Mucosa of rectum (tissue), 2 donors: ENCODE measurements around the gene LUM.
A peak's percentile ranks its signal among the peaks of the same experiment; 100 is the strongest.

Experiments
- H3K27ac ChIP-seq, 2 donors: one replicate each; pipeline ENCODE4 v1.7.0; 2013; ENCODE audit warnings: inconsistent platforms in 2 of 2, low read depth in 2 of 2, low read length in 2 of 2
- H3K27me3 ChIP-seq, 2 donors: one replicate each; pipeline ENCODE4 v1.7.0; 2013; ENCODE audit warnings: low read length in 2 of 2; ENCODE audit not compliant: control insufficient read depth in 2 of 2, insufficient read depth in 2 of 2
- H3K36me3 ChIP-seq, 2 donors: one replicate each; pipeline ENCODE4 v1.7.0; 2013; ENCODE audit warnings: low read length in 2 of 2; ENCODE audit not compliant: control insufficient read depth in 2 of 2, insufficient read depth in 2 of 2
- H3K4me1 ChIP-seq, 2 donors: one replicate each; pipeline ENCODE4 v1.7.0; 2013; ENCODE audit warnings: low read length in 2 of 2, mild to moderate bottlenecking in 1 of 2; ENCODE audit not compliant: control insufficient read depth in 2 of 2, insufficient read depth in 2 of 2
- H3K4me3 ChIP-seq, 2 donors: one replicate each; pipeline ENCODE4 v1.7.0; 2013; ENCODE audit warnings: low read length in 2 of 2
- H3K9ac ChIP-seq, 2 donors: one replicate each; pipeline ENCODE4 v1.7.0; 2013; ENCODE audit warnings: low read length in 2 of 2, low read depth in 1 of 2, mild to moderate bottlenecking in 1 of 2
- H3K9me3 ChIP-seq, 2 donors: one replicate each; pipeline ENCODE4 v1.7.0; 2013; ENCODE audit warnings: low read length in 2 of 2; ENCODE audit not compliant: control insufficient read depth in 2 of 2
- donor health status: healthy.
- donor health status: Normal muscosa, but diverticular disease.

LUM gene

GRCh38 chr12:91110311-91110924 is 876 bp downstream of the LUM start:
- peak overlapping the region; percentile 6 to 34 for H3K4me3 ChIP-seq

GRCh38 chr12:91109581-91110310 is 1.5 kb downstream of the LUM start:
- no peaks in the 10 kb centered on the region for H3K36me3 ChIP-seq
- no peaks in the 10 kb centered on the region for H3K9me3 ChIP-seq
- H3K9ac ChIP-seq: no peak overlapping the region
- peak overlapping the region; percentile 6 to 33 for H3K4me3 ChIP-seq
- no peak overlapping the region for H3K27ac ChIP-seq
- no peaks in the 10 kb centered on the region for H3K27me3 ChIP-seq
- H3K4me1 ChIP-seq: no peaks in the 10 kb centered on the region

More at GRCh38 chr12:91110311-91110924, 876 bp downstream of the LUM start:
- Histone ChIP-seq H3K36me3 (no peaks in the 10 kb centered on the region), H3K9ac (no peak overlapping the region), H3K27me3 (no peaks in the 10 kb centered on the region), H3K4me1 (no peaks in the 10 kb centered on the region), H3K27ac (no peak overlapping the region), H3K9me3 (no peaks in the 10 kb centered on the region)

- H3K4me1 ChIP-seq: no peaks in the 10 kb centered on the region
- H3K27ac ChIP-seq: no peak overlapping the region
- peak overlapping the region in 1 of 2 donors; percentile 33 for H3K4me3 ChIP-seq
- H3K9me3 ChIP-seq: no peaks in the 10 kb centered on the region
- no peak overlapping the region for H3K9ac ChIP-seq
- no peaks in the 10 kb centered on the region for H3K27me3 ChIP-seq
- H3K36me3 ChIP-seq: no peaks in the 10 kb centered on the region
Measured at GRCh38 chr12:91109148-91109564, 2.1 kb downstream of the LUM start.

- Histone ChIP-seq H3K27ac (no peak overlapping the region), H3K27me3 (no peaks in the 10 kb centered on the region), H3K4me1 (no peaks in the 10 kb centered on the region), H3K36me3 (no peaks in the 10 kb centered on the region), H3K9me3 (no peaks in the 10 kb centered on the region), H3K4me3 (no peak overlapping the region), H3K9ac (peak overlapping the region in 1 of 2 donors; percentile 11)
Measured at GRCh38 chr12:91108196-91108755, 3.0 kb downstream of the LUM start.

- H3K4me3 ChIP-seq: no peak overlapping the region
- no peak overlapping the region for H3K27ac ChIP-seq
- H3K27me3 ChIP-seq: no peaks in the 10 kb centered on the region
- no peaks in the 10 kb centered on the region for H3K36me3 ChIP-seq
- H3K9me3 ChIP-seq: no peaks in the 10 kb centered on the region
- H3K4me1 ChIP-seq: no peaks in the 10 kb centered on the region
- no peak overlapping the region for H3K9ac ChIP-seq
Measured at GRCh38 chr12:91106283-91106682, 5.0 kb downstream of the LUM start.

GRCh38 chr12:91105807-91106206 is 5.5 kb downstream of the LUM start:
- Histone ChIP-seq H3K4me1 (no peaks in the 10 kb centered on the region), H3K4me3 (peak overlapping the region in 1 of 2 donors; percentile 48), H3K9ac (no peak overlapping the region), H3K27ac (peak overlapping the region; percentile 6), H3K27me3 (no peaks in the 10 kb centered on the region), H3K36me3 (no peaks in the 10 kb centered on the region), H3K9me3 (no peaks in the 10 kb centered on the region)

GRCh38 chr12:91104812-91105466 is 6.4 kb downstream of the LUM start:
- no peaks in the 10 kb centered on the region for H3K9me3 ChIP-seq
- peak overlapping the region in 1 of 2 donors; percentile 13 for H3K27ac ChIP-seq
- H3K27me3 ChIP-seq: no peaks in the 10 kb centered on the region
- no peaks in the 10 kb centered on the region for H3K36me3 ChIP-seq
- no peak overlapping the region for H3K9ac ChIP-seq
- no peaks in the 10 kb centered on the region for H3K4me1 ChIP-seq
- H3K4me3 ChIP-seq: no peak overlapping the region

GRCh38 chr12:91103624-91104023 is 7.7 kb downstream of the LUM start:
- Histone ChIP-seq H3K27ac (no peak overlapping the region), H3K9me3 (no peaks in the 10 kb centered on the region), H3K4me3 (no peak overlapping the region), H3K27me3 (no peaks in the 10 kb centered on the region), H3K4me1 (no peaks in the 10 kb centered on the region), H3K36me3 (no peaks in the 10 kb centered on the region), H3K9ac (no peak overlapping the region)

- H3K9me3 ChIP-seq: no peaks in the 10 kb centered on the region
- H3K27me3 ChIP-seq: no peaks in the 10 kb centered on the region
- no peak overlapping the region for H3K27ac ChIP-seq
- no peaks in the 10 kb centered on the region for H3K4me1 ChIP-seq
- no peaks in the 10 kb centered on the region for H3K36me3 ChIP-seq
- no peak overlapping the region for H3K4me3 ChIP-seq
- H3K9ac ChIP-seq: no peak overlapping the region
Measured at GRCh38 chr12:91103101-91103500, 8.2 kb downstream of the LUM start.

GRCh38 chr12:91100906-91101305 is 10.4 kb downstream of the LUM start:
- Histone ChIP-seq H3K4me1 (no peaks in the 10 kb centered on the region), H3K9ac (no peak overlapping the region), H3K27me3 (no peaks in the 10 kb centered on the region), H3K27ac (no peak overlapping the region), H3K4me3 (no peak overlapping the region), H3K9me3 (no peaks in the 10 kb centered on the region), H3K36me3 (no peaks in the 10 kb centered on the region)
